HepG2 (cell line): ENCODE measurements around the gene BMPER. TPM values are rescaled to one million over a fixed set of nuclear protein-coding genes. Genes with fewer than 3 reads are reported as not detected.

ENCODE experiments used
- ATAC-seq: fragments of 200-7000 bp; cut with Tn5 transposase; 3 replicates; pipeline ENCODE4 v1.9.1; 2020; ENCODE audit warnings: mild to moderate bottlenecking, moderate library complexity
- BruUV-seq: library from RNA; stranded (reverse); fragments of 400-500 nt; replicated peaks from 2 replicates; lab custom pipeline; 2021; lab: Mats Ljungman, UMichigan
- CTCF ChIA-PET: fragments of 300-600 bp; formaldehyde crosslinking; extraction: SDS; loops from one replicate; lab custom pipeline; 2021; ENCODE audit warnings: low total read pairs, inconsistent platforms, low intra/inter-chr PET ratio; lab: Yijun Ruan, JAX
- POLR2A ChIA-PET: fragments of 350-600 bp; sonication (Branson Sonifier 250); formaldehyde crosslinking; loops from one replicate; lab custom pipeline; 2020; ENCODE audit warnings: antibody characterized with exemption, inconsistent platforms; lab: Yijun Ruan, JAX
- DNase-seq: peaks from one replicate; pipeline ENCODE4 v3.0.0-alpha.2; 2015; ENCODE audit warnings: low spot score
- FAIRE-seq: peaks from 3 replicates; lab custom pipeline; 2011; peaks lifted over from hg19 to GRCh38; lab: Jason Lieb, UNC
- H2AFZ ChIP-seq: one replicate; pipeline ENCODE4 v1.6.1; 2011; ENCODE audit warnings: low read length, inconsistent platforms
- H3K27ac ChIP-seq: fragments of 300-600 bp; 3 replicates; pipeline ENCODE4 v1.8.0; 2011; ENCODE audit warnings: mixed run types, mild to moderate bottlenecking, mixed read lengths, low read length, inconsistent platforms; ENCODE audit not compliant: insufficient read depth; ENCODE audit errors: extremely low read length
- H3K27me3 ChIP-seq, 2 experiments: fragments of 200-600 bp in 1 of 2; 2 replicates in 1 of 2; 3 replicates in 1 of 2; pipeline versions ENCODE4 v1.6.0 to v1.8.0; 2011; ENCODE audit warnings: low read length in 2 of 2, mild to moderate bottlenecking in 2 of 2, moderate library complexity in 2 of 2, inconsistent platforms in 1 of 2; ENCODE audit not compliant: insufficient read depth in 2 of 2, control insufficient read depth in 1 of 2
- H3K36me3 ChIP-seq, 2 experiments: fragments of 200-600 bp in 1 of 2; replicated peaks in 1 of 2; 2 replicates in 1 of 2; 3 replicates in 1 of 2; pipeline versions ENCODE4 v1.5.1 to v1.8.0; 2011; ENCODE audit warnings: low read length in 2 of 2, inconsistent platforms in 1 of 2; ENCODE audit not compliant: insufficient read depth in 2 of 2, control insufficient read depth in 1 of 2
- H3K4me1 ChIP-seq: 2 replicates; pipeline ENCODE4 v1.5.1; 2012; ENCODE audit warnings: low read length, inconsistent platforms; ENCODE audit not compliant: insufficient read depth
- H3K4me2 ChIP-seq: 2 replicates; pipeline ENCODE4 v1.6.0; 2011; ENCODE audit warnings: low read depth, low read length, inconsistent platforms
- H3K4me3 ChIP-seq, 3 experiments: fragments of 200-600 bp in 1 of 3; sonication (generic), shearing (Covaris generic) in 1 of 3; replicated peaks in 1 of 3; 2 replicates each; pipeline ENCODE4 v1.5.1; 2011 to 2016; ENCODE audit warnings: low read length in 3 of 3, inconsistent platforms in 2 of 3, low read depth in 2 of 3, mild to moderate bottlenecking in 2 of 3, control low read depth in 1 of 3, mixed read lengths in 1 of 3; ENCODE audit not compliant: insufficient read depth in 1 of 3
- H3K79me2 ChIP-seq: one replicate; pipeline ENCODE4 v1.6.1; 2011; ENCODE audit warnings: low read length, inconsistent platforms; ENCODE audit not compliant: insufficient read depth
- H3K9ac ChIP-seq: 2 replicates; pipeline ENCODE4 v1.6.0; 2011; ENCODE audit warnings: mild to moderate bottlenecking, low read depth, low read length, inconsistent platforms; ENCODE audit not compliant: insufficient read depth
- H3K9me3 ChIP-seq: 2 replicates; pipeline ENCODE4 v1.5.1; 2012; ENCODE audit warnings: mild to moderate bottlenecking, low read length
- H4K20me1 ChIP-seq: 2 replicates; pipeline ENCODE4 v1.6.0; 2011; ENCODE audit warnings: inconsistent platforms, mild to moderate bottlenecking, low read length, moderate library complexity; ENCODE audit not compliant: insufficient read depth
- EEA1 ChIP-seq: sonication (generic); formaldehyde crosslinking; IDR thresholded peaks from 2 replicates; pipeline ENCODE4 v1.5.1; 2020; ENCODE audit warnings: mild to moderate bottlenecking, missing genetic modification reagents, borderline replicate concordance
- ERF ChIP-seq: IDR thresholded peaks from 2 replicates; pipeline ENCODE4 v1.6.1; 2018; ENCODE audit warnings: missing biosample characterization, missing genetic modification reagents
- EZH2 ChIP-seq: conservative IDR thresholded peaks from 2 replicates; pipeline ENCODE4 v1.6.1; 2012; ENCODE audit warnings: mild to moderate bottlenecking, low read depth, low read length, moderate library complexity
- KDM4B ChIP-seq: sonication (generic); formaldehyde crosslinking; IDR thresholded peaks from 2 replicates; pipeline ENCODE4 v1.4.0; 2020; ENCODE audit warnings: missing genetic modification reagents
- MLLT10 ChIP-seq: sonication (generic); formaldehyde crosslinking; IDR thresholded peaks from 2 replicates; pipeline ENCODE4 v1.4.0; 2020; ENCODE audit warnings: missing genetic modification reagents
- MTF2 ChIP-seq: sonication (generic); formaldehyde crosslinking; IDR thresholded peaks from 2 replicates; pipeline ENCODE4 v1.5.0; 2020; ENCODE audit warnings: missing genetic modification reagents, borderline replicate concordance
- NCOA2 ChIP-seq: sonication (generic); formaldehyde crosslinking; IDR thresholded peaks from 2 replicates; pipeline ENCODE4 v1.8.0; 2022; ENCODE audit warnings: inconsistent platforms
- NFRKB ChIP-seq: fragments of 450-650 bp; IDR thresholded peaks from 2 replicates; pipeline ENCODE4 v1.6.1; 2017
- SOX5 ChIP-seq: IDR thresholded peaks from 2 replicates; pipeline ENCODE4 v1.6.1; 2016; ENCODE audit warnings: borderline replicate concordance
- ZNF557 ChIP-seq: sonication (generic); formaldehyde crosslinking; IDR thresholded peaks from 2 replicates; pipeline ENCODE4 v1.4.0; 2020; ENCODE audit warnings: missing genetic modification reagents
- ZNF564 ChIP-seq: sonication (generic); formaldehyde crosslinking; IDR thresholded peaks from 2 replicates; pipeline ENCODE4 v1.8.1; 2023; ENCODE audit warnings: mild to moderate bottlenecking, missing genetic modification reagents
- ZNF629 ChIP-seq: sonication (generic); formaldehyde crosslinking; conservative IDR thresholded peaks from 2 replicates; pipeline ENCODE4 v1.5.0; 2020; ENCODE audit warnings: missing genetic modification reagents
- WGBS: methylation state at CpG from one replicate; pipeline ENCODE4 v1.1.6; 2017; ENCODE audit warnings: low lambda C conversion rate; 5-methylcytosine and 5-hydroxymethylcytosine counted together
- in situ Hi-C: cut with HindIII; loops from 2 replicates; pipeline ENCODE4 v1.10.0; 2017; ENCODE audit warnings: low pct_unique_long_range_greater_than_20kb; ENCODE audit not compliant: extremely low pct_ligation_motif_present
- intact Hi-C: fragments of 100-400 bp; cut with micrococcal nuclease; formaldehyde crosslinking; loops from one replicate; pipeline ENCODE4 v1.10.0; 2022; ENCODE audit not compliant: unreplicated experiment
- polyA plus RNA-seq, 8 experiments: library from polyadenylated mRNA; depleted of rRNA in 3 of 8; stranded (reverse) in 7 of 8; unstranded in 1 of 8; fragments of >200 nt; fragmentation: Illumina TruSeq in 4 of 8; extraction: Trizol in 4 of 8; gene quantifications; 2 replicates each; pipeline versions ENCODE4 v1.2.1 to v1.2.3, GENCODE V29; 2011 to 2016; ENCODE audit warnings: low read depth in 4 of 8, missing spikeins in 1 of 8, mixed read lengths in 1 of 8; ENCODE audit not compliant: insufficient read depth in 1 of 8
- total RNA-seq, 5 experiments: library from RNA; depleted of rRNA; stranded (reverse); fragments of >200 nt; fragmentation: Illumina TruSeq; extraction: Trizol; gene quantifications; 2 replicates each; pipeline ENCODE4 v1.2.3, GENCODE V29; 2016; ENCODE audit warnings: low read depth in 1 of 5
- TF ChIP-seq, protein P1 (sequence below): sonication (generic); formaldehyde crosslinking; IDR thresholded peaks from 2 replicates; pipeline ENCODE4 v1.4.0; 2020; ENCODE audit warnings: missing genetic modification reagents
- TF ChIP-seq, protein P2 (sequence below): sonication (generic); formaldehyde crosslinking; IDR thresholded peaks from 2 replicates; pipeline ENCODE4 v1.5.1; 2020; ENCODE audit warnings: missing genetic modification reagents, mild to moderate bottlenecking, borderline replicate concordance
- TF ChIP-seq, protein P3 (sequence below): sonication (generic); formaldehyde crosslinking; IDR thresholded peaks from 2 replicates; pipeline ENCODE4 v1.5.1; 2020; ENCODE audit warnings: missing genetic modification reagents, mild to moderate bottlenecking, borderline replicate concordance
- TF ChIP-seq, protein P4 (sequence below): sonication (generic); formaldehyde crosslinking; IDR thresholded peaks from 2 replicates; pipeline ENCODE4 v1.4.0; 2020; ENCODE audit warnings: missing genetic modification reagents, borderline replicate concordance

Gene BMPER
- total and polyA plus RNA-seq, 2 of the 13 experiments (the other 11 are each of a cell fraction or from before 2014, with no cell fraction given) = not detected

DNA sequence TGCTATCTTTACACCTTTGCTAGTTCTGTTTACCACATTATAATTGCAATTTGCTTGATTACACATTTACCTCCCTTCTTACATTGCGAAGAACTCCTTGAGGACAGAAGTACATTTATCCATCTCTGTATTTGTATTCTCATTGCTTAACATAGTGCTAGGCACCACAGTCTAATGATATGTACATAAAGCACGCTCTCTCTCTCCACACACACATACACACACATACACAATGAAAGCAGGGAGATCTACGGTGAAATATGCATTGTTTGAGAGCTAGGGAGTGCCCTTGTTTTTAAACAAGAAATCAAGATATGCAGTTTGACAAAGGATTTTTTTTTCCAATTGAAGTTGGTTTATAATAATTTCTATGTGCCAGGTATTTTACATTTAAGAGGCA lies 148.7 kb downstream of the BMPER start:
- peaks cover 0 to 4% of the 10 kb centered on the region in 2 experiments; a peak in 1 of 5 replicates for H3K27me3 ChIP-seq
- DNase-seq (no peak), FAIRE-seq (no peak), ATAC-seq (no peak)
- no peak overlapping the region for H3K4me3 ChIP-seq
- no peaks in the 10 kb centered on the region for H3K4me1 ChIP-seq
- H3K36me3 ChIP-seq = no peaks in the 10 kb centered on the region
- H4K20me1 ChIP-seq = no peaks in the 10 kb centered on the region
- 18% methylated on average over 3 of the region's 3 CpGs for WGBS
- H3K4me2 ChIP-seq = no peak overlapping the region
- POLR2A ChIA-PET = no interaction called here
- H3K79me2 ChIP-seq = no peaks in the 10 kb centered on the region
- H3K9me3 ChIP-seq = no peaks in the 10 kb centered on the region
- H2AFZ ChIP-seq = no peak overlapping the region
- intact Hi-C loops = no loop called here
- in situ Hi-C loops = no loop called here
- H3K9ac ChIP-seq = no peak overlapping the region
- BruUV-seq = no TSS peak
- no peak overlapping the region for H3K27ac ChIP-seq
- CTCF ChIA-PET = no interaction called here
- TF ChIP-seq NCOA2 (CRISPR knock-in tag) = no peak
- TF ChIP-seq, protein P1, sequence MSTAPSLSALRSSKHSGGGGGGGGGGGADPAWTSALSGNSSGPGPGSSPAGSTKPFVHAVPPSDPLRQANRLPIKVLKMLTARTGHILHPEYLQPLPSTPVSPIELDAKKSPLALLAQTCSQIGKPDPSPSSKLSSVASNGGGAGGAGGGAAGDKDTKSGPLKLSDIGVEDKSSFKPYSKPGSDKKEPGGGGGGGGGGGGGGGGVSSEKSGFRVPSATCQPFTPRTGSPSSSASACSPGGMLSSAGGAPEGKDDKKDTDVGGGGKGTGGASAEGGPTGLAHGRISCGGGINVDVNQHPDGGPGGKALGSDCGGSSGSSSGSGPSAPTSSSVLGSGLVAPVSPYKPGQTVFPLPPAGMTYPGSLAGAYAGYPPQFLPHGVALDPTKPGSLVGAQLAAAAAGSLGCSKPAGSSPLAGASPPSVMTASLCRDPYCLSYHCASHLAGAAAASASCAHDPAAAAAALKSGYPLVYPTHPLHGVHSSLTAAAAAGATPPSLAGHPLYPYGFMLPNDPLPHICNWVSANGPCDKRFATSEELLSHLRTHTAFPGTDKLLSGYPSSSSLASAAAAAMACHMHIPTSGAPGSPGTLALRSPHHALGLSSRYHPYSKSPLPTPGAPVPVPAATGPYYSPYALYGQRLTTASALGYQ = no peak
- TF ChIP-seq KDM4B = no peak
- TF ChIP-seq EZH2 = no peak
- no peak for TF ChIP-seq MLLT10 (CRISPR knock-in tag)
- no peak for TF ChIP-seq MTF2 (CRISPR knock-in tag)
- TF ChIP-seq EEA1 (CRISPR knock-in tag) = no peak
- no peak for TF ChIP-seq SOX5 (CRISPR knock-in tag)
- TF ChIP-seq, protein P2, sequence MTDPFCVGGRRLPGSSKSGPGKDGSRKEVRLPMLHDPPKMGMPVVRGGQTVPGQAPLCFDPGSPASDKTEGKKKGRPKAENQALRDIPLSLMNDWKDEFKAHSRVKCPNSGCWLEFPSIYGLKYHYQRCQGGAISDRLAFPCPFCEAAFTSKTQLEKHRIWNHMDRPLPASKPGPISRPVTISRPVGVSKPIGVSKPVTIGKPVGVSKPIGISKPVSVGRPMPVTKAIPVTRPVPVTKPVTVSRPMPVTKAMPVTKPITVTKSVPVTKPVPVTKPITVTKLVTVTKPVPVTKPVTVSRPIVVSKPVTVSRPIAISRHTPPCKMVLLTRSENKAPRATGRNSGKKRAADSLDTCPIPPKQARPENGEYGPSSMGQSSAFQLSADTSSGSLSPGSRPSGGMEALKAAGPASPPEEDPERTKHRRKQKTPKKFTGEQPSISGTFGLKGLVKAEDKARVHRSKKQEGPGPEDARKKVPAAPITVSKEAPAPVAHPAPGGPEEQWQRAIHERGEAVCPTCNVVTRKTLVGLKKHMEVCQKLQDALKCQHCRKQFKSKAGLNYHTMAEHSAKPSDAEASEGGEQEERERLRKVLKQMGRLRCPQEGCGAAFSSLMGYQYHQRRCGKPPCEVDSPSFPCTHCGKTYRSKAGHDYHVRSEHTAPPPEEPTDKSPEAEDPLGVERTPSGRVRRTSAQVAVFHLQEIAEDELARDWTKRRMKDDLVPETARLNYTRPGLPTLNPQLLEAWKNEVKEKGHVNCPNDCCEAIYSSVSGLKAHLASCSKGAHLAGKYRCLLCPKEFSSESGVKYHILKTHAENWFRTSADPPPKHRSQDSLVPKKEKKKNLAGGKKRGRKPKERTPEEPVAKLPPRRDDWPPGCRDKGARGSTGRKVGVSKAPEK (CRISPR knock-in tag) = no peak
- TF ChIP-seq ERF (CRISPR knock-in tag) = no peak
- TF ChIP-seq NFRKB = no peak
- TF ChIP-seq, protein P3, sequence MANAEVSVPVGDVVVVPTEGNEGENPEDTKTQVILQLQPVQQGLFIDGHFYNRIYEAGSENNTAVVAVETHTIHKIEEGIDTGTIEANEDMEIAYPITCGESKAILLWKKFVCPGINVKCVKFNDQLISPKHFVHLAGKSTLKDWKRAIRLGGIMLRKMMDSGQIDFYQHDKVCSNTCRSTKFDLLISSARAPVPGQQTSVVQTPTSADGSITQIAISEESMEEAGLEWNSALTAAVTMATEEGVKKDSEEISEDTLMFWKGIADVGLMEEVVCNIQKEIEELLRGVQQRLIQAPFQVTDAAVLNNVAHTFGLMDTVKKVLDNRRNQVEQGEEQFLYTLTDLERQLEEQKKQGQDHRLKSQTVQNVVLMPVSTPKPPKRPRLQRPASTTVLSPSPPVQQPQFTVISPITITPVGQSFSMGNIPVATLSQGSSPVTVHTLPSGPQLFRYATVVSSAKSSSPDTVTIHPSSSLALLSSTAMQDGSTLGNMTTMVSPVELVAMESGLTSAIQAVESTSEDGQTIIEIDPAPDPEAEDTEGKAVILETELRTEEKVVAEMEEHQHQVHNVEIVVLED (CRISPR knock-in tag) = no peak
- TF ChIP-seq ZNF557 = no peak
- no peak for TF ChIP-seq ZNF564 (CRISPR knock-in tag)
- TF ChIP-seq, protein P4, sequence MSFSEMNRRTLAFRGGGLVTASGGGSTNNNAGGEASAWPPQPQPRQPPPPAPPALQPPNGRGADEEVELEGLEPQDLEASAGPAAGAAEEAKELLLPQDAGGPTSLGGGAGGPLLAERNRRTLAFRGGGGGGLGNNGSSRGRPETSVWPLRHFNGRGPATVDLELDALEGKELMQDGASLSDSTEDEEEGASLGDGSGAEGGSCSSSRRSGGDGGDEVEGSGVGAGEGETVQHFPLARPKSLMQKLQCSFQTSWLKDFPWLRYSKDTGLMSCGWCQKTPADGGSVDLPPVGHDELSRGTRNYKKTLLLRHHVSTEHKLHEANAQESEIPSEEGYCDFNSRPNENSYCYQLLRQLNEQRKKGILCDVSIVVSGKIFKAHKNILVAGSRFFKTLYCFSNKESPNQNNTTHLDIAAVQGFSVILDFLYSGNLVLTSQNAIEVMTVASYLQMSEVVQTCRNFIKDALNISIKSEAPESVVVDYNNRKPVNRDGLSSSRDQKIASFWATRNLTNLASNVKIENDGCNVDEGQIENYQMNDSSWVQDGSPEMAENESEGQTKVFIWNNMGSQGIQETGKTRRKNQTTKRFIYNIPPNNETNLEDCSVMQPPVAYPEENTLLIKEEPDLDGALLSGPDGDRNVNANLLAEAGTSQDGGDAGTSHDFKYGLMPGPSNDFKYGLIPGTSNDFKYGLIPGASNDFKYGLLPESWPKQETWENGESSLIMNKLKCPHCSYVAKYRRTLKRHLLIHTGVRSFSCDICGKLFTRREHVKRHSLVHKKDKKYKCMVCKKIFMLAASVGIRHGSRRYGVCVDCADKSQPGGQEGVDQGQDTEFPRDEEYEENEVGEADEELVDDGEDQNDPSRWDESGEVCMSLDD = no peak
- no peak for TF ChIP-seq ZNF629 (CRISPR knock-in tag)
